ENCODE measurements around the gene OR52B6. TPM values are rescaled to one million over a fixed set of nuclear protein-coding genes. Genes with fewer than 3 reads are reported as not detected.

The OR52B6 gene
- total RNA-seq = not detected
- not detected for total RNA-seq (2013)

- no peak within 1 kb of the TSS for H3K27ac Mint-ChIP-seq
- no peak for ATAC-seq
- intact Hi-C loops (cut with micrococcal nuclease) = no loop called here
- no peak for TF ChIP-seq CTCF (IDR thresholded peaks at IDR 0.05)
- H3K9me3 Mint-ChIP-seq = peaks cover 2 to 3% of the 10 kb centered on the region in 2 donors
- H3K4me3 Mint-ChIP-seq = no peak within 1 kb of the TSS
- DNase-seq = no peak
- H3K36me3 Mint-ChIP-seq = no peaks in the 10 kb centered on the region
- no peaks in the 10 kb centered on the region for H3K4me1 Mint-ChIP-seq
- H3K27me3 Mint-ChIP-seq (ENCODE audit: low read depth in 2 of 2) = peaks cover 0 to 7% of the 10 kb centered on the region in 2 donors
- Histone ChIP-seq H3K9me3 (ENCODE audit: control insufficient read depth, insufficient read depth, low read length) (no peaks in the 10 kb centered on the region), H3K27ac (ENCODE audit: low read length) (no peak within 1 kb of the TSS), H3K27me3 (ENCODE audit: control insufficient read depth, insufficient read depth, low read length) (no peaks in the 10 kb centered on the region), H3K36me3 (ENCODE audit: control insufficient read depth, insufficient read depth, low read length) (no peaks in the 10 kb centered on the region), H3K4me1 (ENCODE audit: control insufficient read depth, insufficient read depth, low read length) (no peaks in the 10 kb centered on the region), H3K4me3 (ENCODE audit: low read length) (no peak within 1 kb of the TSS)
- WGBS (ENCODE audit: insufficient coverage) = 94% methylated on average over 8 of the region's 8 CpGs
Observed at GRCh38 chr11:5580577-5580976, at the start of gene OR52B6. OR52B6 (plus strand) TSS chr11:5580877; CDS start chr11:5580877, 0 bp downstream.

DNA sequence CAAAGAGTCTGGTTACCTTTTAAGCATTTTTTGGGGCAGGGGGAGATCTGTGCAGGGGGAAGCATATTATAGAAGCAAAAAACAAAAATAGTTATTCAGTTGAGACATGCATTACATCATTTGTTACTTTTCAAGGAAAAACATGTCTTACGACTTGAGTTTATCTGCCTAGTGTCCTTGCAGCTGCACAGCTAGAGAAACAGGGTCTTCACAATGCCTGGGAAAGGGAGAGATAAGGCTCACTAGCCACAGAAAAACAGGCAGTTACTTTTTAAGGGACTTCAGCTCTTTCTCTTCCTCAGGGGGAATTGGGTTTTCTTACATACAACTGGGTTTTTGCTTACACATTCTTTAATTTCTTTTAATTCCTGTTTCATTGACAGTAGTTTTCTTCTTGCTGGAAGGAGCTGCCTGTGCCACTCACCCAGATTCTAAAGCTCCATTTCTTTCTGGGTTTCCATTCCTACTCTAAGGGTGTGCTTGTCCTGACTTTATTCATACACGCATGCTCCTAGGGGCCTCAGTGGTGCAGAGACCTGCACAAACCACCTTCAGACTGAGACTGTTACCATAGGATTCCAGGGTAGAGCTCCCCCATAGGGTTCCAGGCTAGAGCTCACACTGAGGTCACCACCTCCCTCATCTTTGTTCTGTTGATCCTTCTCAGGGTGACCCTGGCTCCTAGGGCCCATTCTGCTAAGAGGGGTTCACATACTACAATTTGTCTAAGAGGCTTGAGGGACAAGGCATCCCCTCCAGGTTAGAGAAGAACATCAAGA, 49.4 kb upstream of the OR52B6 start:
- DNase-seq = no peak
- TF ChIP-seq CTCF (IDR thresholded peaks at IDR 0.05) = no peak
- Mint-ChIP-seq H3K4me3 (no peak overlapping the region), H3K27ac (no peak overlapping the region), H3K27me3 (ENCODE audit: low read depth in 2 of 2) (peaks cover 4 to 16% of the 10 kb centered on the region in 2 donors), H3K36me3 (no peaks in the 10 kb centered on the region), H3K4me1 (no peaks in the 10 kb centered on the region), H3K9me3 (no peaks in the 10 kb centered on the region)
- ATAC-seq = no peak
- no peak overlapping the region for H3K4me3 ChIP-seq (ENCODE audit: low read length)
- no peaks in the 10 kb centered on the region for H3K4me1 ChIP-seq (ENCODE audit: control insufficient read depth, insufficient read depth, low read length)
- WGBS (ENCODE audit: insufficient coverage) = 86% methylated on average over 2 of the region's 2 CpGs
- no peaks in the 10 kb centered on the region for H3K27me3 ChIP-seq (ENCODE audit: control insufficient read depth, insufficient read depth, low read length)
- no peaks in the 10 kb centered on the region for H3K9me3 ChIP-seq (ENCODE audit: control insufficient read depth, insufficient read depth, low read length)
- intact Hi-C loops (cut with micrococcal nuclease) = no loop called here
- H3K27ac ChIP-seq (ENCODE audit: low read length) = no peak overlapping the region
- no peaks in the 10 kb centered on the region for H3K36me3 ChIP-seq (ENCODE audit: control insufficient read depth, insufficient read depth, low read length)

DNA sequence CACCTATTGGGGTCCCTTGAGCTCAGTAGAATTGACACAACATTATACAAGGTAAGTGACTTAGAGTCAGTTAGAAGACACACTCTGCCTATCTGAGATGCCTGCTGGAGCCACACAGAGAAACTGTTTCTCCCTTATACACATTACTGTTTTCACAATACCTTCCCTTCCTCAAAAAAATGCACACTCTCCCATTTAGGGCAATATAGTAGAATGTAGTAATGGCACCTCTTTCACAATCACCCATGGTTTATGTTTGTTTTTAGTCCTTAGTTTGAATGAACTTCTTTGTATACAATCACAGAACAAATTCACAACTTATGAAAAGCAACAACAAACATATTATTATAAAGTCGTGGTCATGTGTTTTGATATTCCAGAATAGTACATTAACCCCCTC, 46.6 kb upstream of the OR52B6 start:
- no peak overlapping the region for H3K27ac Mint-ChIP-seq
- Histone ChIP-seq H3K4me1 (ENCODE audit: control insufficient read depth, insufficient read depth, low read length) (no peaks in the 10 kb centered on the region), H3K4me3 (ENCODE audit: low read length) (no peak overlapping the region), H3K27me3 (ENCODE audit: control insufficient read depth, insufficient read depth, low read length) (no peaks in the 10 kb centered on the region), H3K36me3 (ENCODE audit: control insufficient read depth, insufficient read depth, low read length) (no peaks in the 10 kb centered on the region), H3K9me3 (ENCODE audit: control insufficient read depth, insufficient read depth, low read length) (no peaks in the 10 kb centered on the region), H3K27ac (ENCODE audit: low read length) (no peak overlapping the region)
- H3K27me3 Mint-ChIP-seq (ENCODE audit: low read depth in 2 of 2) = peaks cover 3 to 29% of the 10 kb centered on the region in 2 donors
- intact Hi-C loops (cut with micrococcal nuclease) = no loop called here
- no peak for TF ChIP-seq CTCF (IDR thresholded peaks at IDR 0.05)
- no peaks in the 10 kb centered on the region for H3K9me3 Mint-ChIP-seq
- DNase-seq (no peak), ATAC-seq (no peak)
- WGBS (ENCODE audit: insufficient coverage) = no CpG with 5 or more reads among the region's 1 CpG
- H3K4me1 Mint-ChIP-seq = no peaks in the 10 kb centered on the region
- no peaks in the 10 kb centered on the region for H3K36me3 Mint-ChIP-seq
- H3K4me3 Mint-ChIP-seq = no peak overlapping the region

GRCh38 chr11:5536482-5536881, 44.2 kb upstream of the OR52B6 start:
- Histone ChIP-seq H3K4me3 (ENCODE audit: low read length) (no peak overlapping the region), H3K27me3 (ENCODE audit: control insufficient read depth, insufficient read depth, low read length) (no peaks in the 10 kb centered on the region), H3K4me1 (ENCODE audit: control insufficient read depth, insufficient read depth, low read length) (no peaks in the 10 kb centered on the region), H3K27ac (ENCODE audit: low read length) (no peak overlapping the region), H3K36me3 (ENCODE audit: control insufficient read depth, insufficient read depth, low read length) (no peaks in the 10 kb centered on the region), H3K9me3 (ENCODE audit: control insufficient read depth, insufficient read depth, low read length) (no peaks in the 10 kb centered on the region)
- Mint-ChIP-seq H3K4me1 (no peaks in the 10 kb centered on the region), H3K27ac (no peak overlapping the region), H3K9me3 (no peaks in the 10 kb centered on the region), H3K27me3 (ENCODE audit: low read depth in 2 of 2) (peaks cover 3 to 24% of the 10 kb centered on the region in 2 donors), H3K36me3 (no peaks in the 10 kb centered on the region), H3K4me3 (no peak overlapping the region)
- no peak for ATAC-seq
- no peak for DNase-seq
- no peak for TF ChIP-seq CTCF (IDR thresholded peaks at IDR 0.05)
- intact Hi-C loops (cut with micrococcal nuclease) = no loop called here
